Trophoblast cell (in vitro differentiated cells and primary cell): ENCODE results near the gene YWHAH.

ENCODE experiments used
- DNase-seq, 2 donors: peaks; one replicate each; pipeline ENCODE4 v3.0.0-alpha.2; 2016
- H2AFZ ChIP-seq: 2 replicates; pipeline ENCODE4 v1.6.1; 2013; ENCODE audit warnings: low read length, moderate library complexity, mild to moderate bottlenecking; ENCODE audit not compliant: insufficient read depth, poor library complexity
- H2AK5ac ChIP-seq: 2 replicates; pipeline ENCODE4 v1.6.1; 2013; ENCODE audit warnings: mild to moderate bottlenecking, low read length
- H2BK120ac ChIP-seq: 2 replicates; pipeline ENCODE4 v1.6.1; 2013; ENCODE audit warnings: low read length, mild to moderate bottlenecking, moderate library complexity; ENCODE audit not compliant: insufficient read depth, poor library complexity
- H2BK12ac ChIP-seq: 2 replicates; pipeline ENCODE4 v1.6.1; 2013; ENCODE audit warnings: mild to moderate bottlenecking, low read length, moderate library complexity
- H2BK5ac ChIP-seq: 2 replicates; pipeline ENCODE4 v1.6.1; 2013; ENCODE audit warnings: low read length, low read depth, moderate library complexity, mild to moderate bottlenecking; ENCODE audit not compliant: poor library complexity
- H3K14ac ChIP-seq: 2 replicates; pipeline ENCODE4 v1.6.1; 2013; ENCODE audit warnings: mild to moderate bottlenecking, low read length
- H3K18ac ChIP-seq: 2 replicates; pipeline ENCODE4 v1.6.1; 2013; ENCODE audit warnings: mild to moderate bottlenecking, low read length
- H3K23ac ChIP-seq: 2 replicates; pipeline ENCODE4 v1.6.1; 2013; ENCODE audit warnings: low read length
- H3K27ac ChIP-seq: 2 replicates; pipeline ENCODE4 v1.5.1; 2013; ENCODE audit warnings: low read depth, mild to moderate bottlenecking, inconsistent platforms, low read length, moderate library complexity
- H3K27me3 ChIP-seq: 2 replicates; pipeline ENCODE4 v1.6.1; 2013; ENCODE audit warnings: inconsistent platforms, mild to moderate bottlenecking, low read length, moderate library complexity; ENCODE audit not compliant: insufficient read depth
- H3K36me3 ChIP-seq, 2 experiments: 1 replicate in 1 of 2; 2 replicates in 1 of 2; pipeline ENCODE4 v1.6.1; 2013; ENCODE audit warnings: low read length in 2 of 2, mild to moderate bottlenecking in 2 of 2, moderate library complexity in 1 of 2; ENCODE audit not compliant: insufficient read depth in 2 of 2, control insufficient read depth in 1 of 2
- H3K4ac ChIP-seq: 2 replicates; pipeline ENCODE4 v1.6.1; 2013; ENCODE audit warnings: low read depth, mild to moderate bottlenecking, low read length, moderate library complexity
- H3K4me1 ChIP-seq, 2 experiments: 1 replicate in 1 of 2; 2 replicates in 1 of 2; pipeline ENCODE4 v1.6.1; 2013; ENCODE audit warnings: low read length in 2 of 2, mild to moderate bottlenecking in 2 of 2, moderate library complexity in 1 of 2; ENCODE audit not compliant: insufficient read depth in 2 of 2, control insufficient read depth in 1 of 2
- H3K4me2 ChIP-seq: 2 replicates; pipeline ENCODE4 v1.6.1; 2013; ENCODE audit warnings: inconsistent platforms, mild to moderate bottlenecking, low read length, moderate library complexity
- H3K4me3 ChIP-seq: 2 replicates; pipeline ENCODE4 v1.5.1; 2013; ENCODE audit warnings: mild to moderate bottlenecking, low read depth, low read length, inconsistent platforms
- H3K79me1 ChIP-seq: one replicate; pipeline ENCODE4 v1.6.1; 2013; ENCODE audit warnings: low read length
- H3K79me2 ChIP-seq: 2 replicates; pipeline ENCODE4 v1.6.1; 2013; ENCODE audit warnings: low read length, mild to moderate bottlenecking; ENCODE audit not compliant: control insufficient read depth, insufficient read depth, poor library complexity
- H3K9ac ChIP-seq: 2 replicates; pipeline ENCODE4 v1.6.1; 2013; ENCODE audit warnings: mild to moderate bottlenecking, low read length
- H3K9me3 ChIP-seq: 2 replicates; pipeline ENCODE4 v1.6.1; 2013; ENCODE audit warnings: low read depth, mild to moderate bottlenecking, control low read depth, inconsistent platforms, low read length; ENCODE audit not compliant: insufficient read depth
- H4K12ac ChIP-seq: 2 replicates; pipeline ENCODE4 v1.6.1; 2013; ENCODE audit warnings: low read depth, mild to moderate bottlenecking, low read length, moderate library complexity
- H4K8ac ChIP-seq: 2 replicates; pipeline ENCODE4 v1.6.1; 2013; ENCODE audit warnings: low read depth, mild to moderate bottlenecking, low read length, moderate library complexity
- H4K91ac ChIP-seq: one replicate; pipeline ENCODE4 v1.6.1; 2013; ENCODE audit warnings: low read depth, mild to moderate bottlenecking, low read length, moderate library complexity
- WGBS: extraction: QIAGEN DNeasy Blood & Tissue Kit; methylation state at CpG from one replicate; pipeline ENCODE4 v1.1.7; 2013; ENCODE audit warnings: missing lambda C conversion rate; ENCODE audit not compliant: insufficient read length, insufficient coverage; ENCODE audit errors: extremely low coverage; 5-methylcytosine and 5-hydroxymethylcytosine counted together

Gene YWHAH

GRCh38 chr22:31940506-31940905, 3.8 kb upstream of the YWHAH start:
- Histone ChIP-seq H2BK5ac (no peak overlapping the region), H4K8ac (no peak overlapping the region), H3K14ac (no peak overlapping the region), H3K79me1 (peaks cover 18% of the 10 kb centered on the region), H3K4me2 (no peak overlapping the region), H2AK5ac (no peak overlapping the region), H4K12ac (no peak overlapping the region), H3K4me3 (no peak overlapping the region), H3K4me1 (peaks cover 13% of the 10 kb centered on the region in 2 experiments), H3K27ac (no peak overlapping the region), H3K27me3 (no peaks in the 10 kb centered on the region), H2BK120ac (no peak overlapping the region), H3K9ac (no peak overlapping the region), H2AFZ (no peak overlapping the region), H4K91ac (no peak overlapping the region), H3K36me3 (no peaks in the 10 kb centered on the region), H3K9me3 (no peaks in the 10 kb centered on the region), H3K18ac (no peak overlapping the region), H2BK12ac (no peak overlapping the region), H3K4ac (no peak overlapping the region), H3K79me2 (peaks cover 11% of the 10 kb centered on the region), H3K23ac (peak overlapping the region; percentile 7)
- no CpG with 5 or more reads among the region's 9 CpGs for WGBS
- DNase-seq = no peak

GRCh38 chr22:31942091-31942490, 2.2 kb upstream of the YWHAH start:
- Histone ChIP-seq H3K23ac (no peak overlapping the region), H2BK5ac (no peak overlapping the region), H3K4ac (no peak overlapping the region), H3K14ac (no peak overlapping the region), H3K18ac (no peak overlapping the region), H4K12ac (no peak overlapping the region), H3K4me2 (no peak overlapping the region), H3K27me3 (no peaks in the 10 kb centered on the region), H3K4me1 (peaks cover 7 to 9% of the 10 kb centered on the region in 2 experiments), H3K36me3 (no peaks in the 10 kb centered on the region), H2BK120ac (no peak overlapping the region), H3K9ac (no peak overlapping the region), H3K9me3 (no peaks in the 10 kb centered on the region), H3K4me3 (no peak overlapping the region), H4K8ac (no peak overlapping the region), H4K91ac (no peak overlapping the region), H2AFZ (no peak overlapping the region), H3K79me2 (peaks cover 18% of the 10 kb centered on the region), H3K27ac (no peak overlapping the region), H2BK12ac (no peak overlapping the region), H2AK5ac (no peak overlapping the region), H3K79me1 (peaks cover 19% of the 10 kb centered on the region)
- DNase-seq = no peak
- WGBS = no CpG with 5 or more reads among the region's 5 CpGs

GRCh38 chr22:31943206-31943977, 943 bp upstream of the YWHAH start:
- H3K27me3 ChIP-seq = no peaks in the 10 kb centered on the region
- DNase-seq = no peak
- peak overlapping the region; percentile 73 for H2BK12ac ChIP-seq
- H3K79me1 ChIP-seq = peaks cover 19% of the 10 kb centered on the region
- H3K4me3 ChIP-seq = peak overlapping the region; percentile 71
- peak overlapping the region; percentile 27 for H3K18ac ChIP-seq
- peak overlapping the region; percentile 8 for H3K4ac ChIP-seq
- H2BK5ac ChIP-seq = peak overlapping the region; percentile 13
- peak overlapping the region; percentile 67 for H4K8ac ChIP-seq
- peak overlapping the region; percentile 41 for H2AFZ ChIP-seq
- peaks cover 7 to 9% of the 10 kb centered on the region in 2 experiments for H3K4me1 ChIP-seq
- H3K79me2 ChIP-seq = peaks cover 20% of the 10 kb centered on the region
- H3K36me3 ChIP-seq = peaks cover 5% of the 10 kb centered on the region in 2 experiments
- peak overlapping the region; percentile 45 for H2BK120ac ChIP-seq
- no CpG with 5 or more reads among the region's 15 CpGs for WGBS
- H2AK5ac ChIP-seq = peak overlapping the region; percentile 57
- peak overlapping the region; percentile 88 for H3K4me2 ChIP-seq
- H4K12ac ChIP-seq = peak overlapping the region; percentile 46
- H4K91ac ChIP-seq = peak overlapping the region; percentile 44
- peak overlapping the region; percentile 78 for H3K27ac ChIP-seq
- no peaks in the 10 kb centered on the region for H3K9me3 ChIP-seq
- H3K14ac ChIP-seq = peak overlapping the region; percentile 62
- peak overlapping the region; percentile 21 for H3K9ac ChIP-seq
- no peak overlapping the region for H3K23ac ChIP-seq

DNA sequence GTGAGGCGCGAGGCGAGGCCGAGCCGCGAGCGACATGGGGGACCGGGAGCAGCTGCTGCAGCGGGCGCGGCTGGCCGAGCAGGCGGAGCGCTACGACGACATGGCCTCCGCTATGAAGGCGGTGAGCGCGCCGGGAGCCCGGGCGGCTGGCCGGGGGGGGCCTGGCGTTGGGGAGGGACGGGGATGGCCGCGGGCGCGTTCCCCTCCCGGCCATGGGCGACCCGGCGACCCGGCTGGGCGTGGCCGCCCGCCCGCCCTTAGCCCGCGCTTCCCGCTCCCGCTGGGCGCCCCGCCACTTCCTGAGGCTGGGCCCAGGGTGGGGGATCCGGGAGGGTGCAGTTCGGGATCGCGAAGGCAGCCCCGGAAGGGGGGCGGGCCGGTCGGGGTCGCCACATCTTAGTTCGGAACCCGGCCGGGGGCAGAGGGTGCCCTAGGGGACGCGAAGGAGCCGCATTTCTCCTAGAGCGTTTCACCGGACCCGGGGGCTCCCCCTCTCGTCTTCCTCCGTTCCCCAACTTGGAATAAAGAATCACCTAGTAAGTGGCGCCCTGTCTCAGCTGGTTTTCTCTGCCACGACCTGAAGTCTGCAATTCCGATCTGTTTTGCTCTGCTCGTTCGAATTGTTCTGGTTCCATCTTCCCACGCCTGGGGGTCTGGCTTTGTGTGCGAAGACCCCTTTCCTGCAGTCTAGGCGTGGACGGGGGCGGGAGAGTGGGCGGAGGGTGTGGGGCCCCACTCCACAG, 536 bp downstream of the YWHAH start:
- H3K27me3 ChIP-seq = no peaks in the 10 kb centered on the region
- H4K12ac ChIP-seq = peak overlapping the region; percentile 99
- peak overlapping the region; percentile 99 for H3K4ac ChIP-seq
- peaks cover 7 to 9% of the 10 kb centered on the region in 2 experiments for H3K4me1 ChIP-seq
- H3K36me3 ChIP-seq = peaks cover 9 to 11% of the 10 kb centered on the region in 2 experiments
- H2BK12ac ChIP-seq = no peak overlapping the region
- H3K27ac ChIP-seq = peak overlapping the region; percentile 99
- H2BK5ac ChIP-seq = peak overlapping the region; percentile 96
- H3K79me2 ChIP-seq = peaks cover 22% of the 10 kb centered on the region
- peak overlapping the region; percentile 98 for H2BK120ac ChIP-seq
- H3K9ac ChIP-seq = peak overlapping the region; percentile 96
- DNase-seq = peak; percentile 16 to 30
- peak overlapping the region; percentile 100 for H4K91ac ChIP-seq
- H3K18ac ChIP-seq = peak overlapping the region; percentile 100
- H4K8ac ChIP-seq = peak overlapping the region; percentile 96
- WGBS = no CpG with 5 or more reads among the region's 76 CpGs
- peaks cover 19% of the 10 kb centered on the region for H3K79me1 ChIP-seq
- peak overlapping the region; percentile 71 for H2AK5ac ChIP-seq
- no peak overlapping the region for H3K23ac ChIP-seq
- no peaks in the 10 kb centered on the region for H3K9me3 ChIP-seq
- peak overlapping the region; percentile 98 for H2AFZ ChIP-seq
- H3K14ac ChIP-seq = peak overlapping the region; percentile 100
- peak overlapping the region; percentile 100 for H3K4me3 ChIP-seq
- H3K4me2 ChIP-seq = peak overlapping the region; percentile 91
